Fibroblast of skin of abdomen (primary cell): Measurements from ENCODE around the gene RNF111.
"Not testable (repeated sequence)": the region's sequence is repeated elsewhere in the genome, so short reads cannot be mapped to it uniquely, and the experiment has no call there.

Experiments
- DNase-seq: peaks from one replicate; pipeline ENCODE4 v3.0.0-alpha.2; 2013

RNF111 gene

DNA sequence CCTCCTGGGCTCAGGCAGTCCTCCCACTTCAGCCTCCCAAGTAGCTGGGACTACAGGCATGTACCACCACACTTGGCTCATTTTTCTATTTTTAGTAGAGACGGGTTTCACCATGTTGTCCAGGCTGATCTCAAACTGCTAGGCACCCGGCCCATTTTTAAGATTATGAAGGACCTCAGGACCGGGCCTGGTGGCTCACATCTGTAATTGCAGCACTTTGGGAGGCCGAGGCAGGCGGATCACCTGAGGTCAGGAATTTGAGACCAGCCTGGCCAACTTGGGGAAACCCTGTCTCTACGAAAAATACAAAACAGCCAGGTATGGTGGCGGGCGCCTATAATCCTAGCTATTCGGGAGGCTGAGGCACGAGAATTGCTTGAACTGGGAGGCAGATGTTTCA is 12.8 kb downstream of the RNF111 start:
- not testable (repeated sequence) for DNase-seq

DNA sequence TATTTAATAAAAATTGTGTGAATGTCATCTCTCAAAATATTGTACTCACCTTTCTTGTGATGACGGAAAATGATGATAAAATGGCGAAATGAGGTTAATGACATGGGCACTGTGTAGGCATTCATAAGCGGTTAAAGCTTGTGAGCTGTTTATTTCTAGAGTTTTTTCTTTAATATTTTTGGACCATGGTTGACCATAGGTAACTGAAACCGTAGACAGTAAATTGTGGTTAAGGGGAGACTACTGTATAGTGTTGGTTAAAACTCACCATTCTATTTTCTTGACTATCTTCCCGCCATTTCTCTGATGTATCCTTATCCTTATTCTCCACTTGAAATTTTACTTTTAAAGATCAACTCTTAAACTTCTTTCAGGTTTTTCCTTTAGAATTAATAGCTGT is 14.5 kb downstream of the RNF111 start:
- no peak for DNase-seq

DNA sequence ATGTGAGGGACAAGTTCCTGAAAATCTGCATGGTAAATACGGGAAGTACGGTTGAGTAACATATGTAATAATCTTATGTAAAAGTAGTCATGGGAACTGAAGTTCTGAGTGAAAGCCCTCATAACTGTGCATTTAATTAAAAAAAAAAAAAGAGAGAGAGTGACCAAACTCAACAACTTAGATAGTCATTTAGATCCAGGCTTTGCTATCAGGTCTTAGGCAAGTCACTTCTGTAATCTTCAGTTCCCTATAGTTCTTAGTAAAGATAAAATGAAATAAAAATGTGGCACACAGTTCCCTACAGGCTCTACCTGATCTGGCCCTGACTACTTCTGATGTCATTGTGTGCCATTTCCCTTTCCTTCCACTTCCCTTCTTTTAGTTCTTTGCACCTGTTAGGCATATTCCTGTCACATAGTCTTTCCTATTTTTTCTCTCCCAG is 15.0 kb downstream of the RNF111 start:
- DNase-seq: no peak

DNA sequence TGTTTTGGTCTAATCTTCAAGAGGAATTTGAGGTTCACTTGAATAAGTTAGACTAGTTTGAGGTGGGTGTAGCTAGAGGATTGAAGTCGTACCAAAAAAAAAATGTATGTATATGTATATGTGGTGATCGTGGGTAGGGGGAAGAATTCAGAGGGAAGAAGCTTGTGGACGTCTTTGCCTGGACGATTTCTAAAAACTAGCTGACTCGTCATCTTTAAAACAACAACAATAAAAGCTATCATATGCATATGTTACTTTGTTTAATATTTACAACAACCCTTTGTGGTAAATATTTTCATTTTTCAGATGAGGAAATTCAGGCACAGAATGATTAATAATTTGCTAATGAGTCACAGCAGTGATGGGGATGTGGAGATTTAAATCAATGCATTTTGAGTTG is 18.1 kb downstream of the RNF111 start:
- peak; percentile 18 for DNase-seq

DNA sequence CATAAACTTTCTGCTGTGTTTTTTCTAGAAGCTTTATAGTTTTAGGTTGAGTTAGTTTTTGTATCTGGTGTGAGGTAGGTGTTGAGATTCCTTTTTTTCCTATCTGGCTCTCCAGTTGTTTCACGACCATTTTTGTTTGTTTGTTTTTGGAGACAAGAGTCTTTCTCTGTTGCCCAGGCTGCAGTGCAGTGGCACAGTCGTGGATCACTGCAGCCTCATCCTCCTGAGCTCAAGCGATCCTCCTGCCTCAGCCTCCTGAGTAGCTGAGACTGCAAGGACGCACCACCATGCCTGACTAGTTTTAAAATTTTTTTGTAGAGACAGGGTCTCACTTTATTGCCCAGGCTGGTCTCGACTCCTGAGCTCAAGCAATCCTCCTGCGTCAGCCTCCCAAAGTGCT is 20.6 kb downstream of the RNF111 start:
- DNase-seq: no peak

DNA sequence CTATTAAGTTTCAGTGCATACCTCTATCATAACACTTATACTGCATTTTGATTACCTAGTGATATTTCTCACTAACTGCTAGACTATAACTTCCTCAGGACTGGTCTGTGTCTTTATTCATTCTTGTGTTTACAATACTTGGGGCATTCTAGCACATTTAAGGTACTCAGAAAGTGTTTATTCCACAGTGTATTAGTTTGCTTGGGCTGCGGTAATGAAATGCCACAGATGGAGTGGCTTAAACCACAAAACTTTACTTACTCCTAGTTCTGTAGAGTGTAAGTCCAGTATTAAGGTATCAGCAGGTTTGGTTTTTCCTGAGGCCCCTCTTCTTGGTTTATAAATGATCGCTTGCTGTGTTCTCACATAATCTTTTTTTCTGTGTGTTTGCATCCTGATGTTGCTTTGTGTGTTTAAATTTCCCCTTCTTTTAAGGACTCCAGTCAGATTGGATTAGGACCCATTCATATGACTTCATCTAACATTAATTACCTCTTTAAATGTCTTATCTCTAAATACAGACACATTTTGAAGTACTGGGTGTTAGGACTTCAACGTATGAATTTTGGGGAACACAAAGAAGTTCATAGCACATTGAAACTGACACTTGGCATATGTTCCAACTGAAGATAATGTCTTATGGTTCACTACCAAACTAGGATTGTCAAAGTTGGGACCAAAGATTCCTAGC is 23.9 kb downstream of the RNF111 start:
- DNase-seq: no peak

DNA sequence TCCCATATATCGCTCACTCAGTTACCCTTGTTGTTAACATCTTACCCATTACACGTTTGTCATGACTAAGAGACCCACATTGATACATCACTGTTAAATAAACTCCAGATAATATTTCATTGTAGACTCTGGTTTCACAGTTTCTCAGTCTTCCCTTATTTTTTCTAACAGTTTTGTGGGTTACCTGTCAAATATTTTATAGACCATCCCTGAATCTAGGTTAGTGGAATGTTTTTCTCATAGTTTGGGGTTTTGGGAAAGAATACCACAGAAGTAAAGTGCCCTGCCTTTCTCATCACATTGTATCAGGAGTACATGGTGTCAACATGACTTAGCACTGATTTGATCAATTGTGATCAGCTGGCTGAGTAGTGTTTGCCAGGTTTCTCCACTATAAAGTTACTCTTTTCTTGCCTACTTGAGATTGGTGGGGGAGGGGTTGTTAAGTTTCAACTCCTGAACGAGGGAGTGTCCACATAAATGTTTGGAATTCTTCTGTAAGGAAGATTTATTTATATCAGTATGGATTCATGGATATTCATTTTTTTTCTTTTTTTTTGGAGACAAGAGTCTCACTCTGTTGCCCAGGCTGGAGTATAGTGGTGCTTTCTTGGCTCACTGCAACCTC is 25.9 kb downstream of the RNF111 start:
- DNase-seq: peak; percentile 41

DNA sequence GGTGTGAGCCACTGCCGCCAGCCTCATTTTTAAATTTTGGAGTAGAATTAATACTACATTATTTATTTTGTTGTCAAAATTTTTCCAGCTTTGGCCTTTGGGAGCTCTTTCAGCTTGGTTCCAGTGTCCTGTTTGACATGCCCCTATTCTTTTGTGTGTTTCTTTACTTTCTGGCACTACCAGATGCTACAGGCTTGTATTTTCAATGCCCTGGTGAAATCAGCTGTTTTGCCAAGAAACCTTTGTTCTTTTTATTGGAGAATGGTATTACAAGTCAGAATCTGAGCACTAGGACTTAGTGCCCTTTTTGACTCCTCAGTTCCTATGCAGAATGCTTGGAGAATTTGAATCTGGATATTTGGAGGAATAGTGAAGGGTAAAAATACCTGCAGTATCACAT is 26.6 kb downstream of the RNF111 start:
- no peak for DNase-seq

DNA sequence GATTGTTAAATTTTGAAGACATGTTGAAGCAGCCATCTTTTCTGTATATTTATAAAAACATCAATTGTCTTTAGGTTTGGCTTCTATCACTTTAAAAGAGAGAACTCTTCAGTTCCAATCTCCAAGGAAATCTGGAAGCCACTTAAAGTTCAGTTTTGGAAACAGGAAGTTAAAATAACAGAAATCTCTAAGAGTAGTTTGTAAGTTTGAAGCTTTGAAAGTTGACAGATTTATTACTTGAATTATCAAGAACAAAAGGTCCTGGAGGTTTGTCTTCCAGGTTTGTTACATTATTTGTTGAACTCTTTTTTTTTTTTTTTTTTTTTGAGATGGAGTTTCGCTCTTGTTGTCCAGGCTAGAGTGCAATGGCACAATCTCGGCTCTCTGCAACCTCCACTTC is 30.0 kb downstream of the RNF111 start:
- DNase-seq: no peak

DNA sequence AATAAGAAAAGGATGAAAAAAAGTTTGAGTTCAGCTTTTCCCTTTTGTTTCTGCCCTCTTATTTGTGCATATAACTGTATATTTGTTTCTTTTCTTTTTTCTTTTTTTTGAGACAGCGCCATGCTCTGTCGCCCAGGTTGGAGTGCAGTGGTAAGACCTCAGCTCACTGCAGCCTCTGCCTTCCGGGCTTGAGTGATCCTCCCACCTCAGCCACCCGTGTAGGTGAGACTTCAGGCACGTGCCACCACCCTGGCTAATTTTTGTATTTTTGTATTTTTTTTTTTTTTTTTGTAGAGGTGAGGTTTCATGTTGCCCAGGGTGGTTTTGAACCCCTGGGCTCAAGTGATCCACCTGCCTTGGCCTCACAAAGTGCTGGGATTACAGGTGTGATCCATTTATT is 31.4 kb downstream of the RNF111 start:
- no peak for DNase-seq

DNA sequence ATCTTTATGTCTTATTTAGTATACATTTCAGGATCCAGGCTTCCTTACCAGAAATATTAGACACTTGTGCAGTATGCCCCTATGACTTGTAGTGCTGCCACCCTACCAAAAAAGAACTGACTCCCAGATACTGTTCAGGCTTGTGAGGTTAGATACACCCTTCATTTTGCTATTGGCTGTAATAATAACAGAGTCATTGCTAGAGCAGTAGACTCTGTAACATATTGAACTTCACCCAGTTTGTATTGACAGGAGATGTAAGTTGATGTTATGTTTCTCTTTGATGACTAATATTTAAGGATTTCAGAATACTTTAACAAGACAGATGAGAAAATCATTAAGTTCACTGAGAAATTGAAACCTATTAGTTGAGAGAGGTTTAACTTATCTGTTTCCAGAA is 32.9 kb downstream of the RNF111 start:
- DNase-seq: peak; percentile 6

DNA sequence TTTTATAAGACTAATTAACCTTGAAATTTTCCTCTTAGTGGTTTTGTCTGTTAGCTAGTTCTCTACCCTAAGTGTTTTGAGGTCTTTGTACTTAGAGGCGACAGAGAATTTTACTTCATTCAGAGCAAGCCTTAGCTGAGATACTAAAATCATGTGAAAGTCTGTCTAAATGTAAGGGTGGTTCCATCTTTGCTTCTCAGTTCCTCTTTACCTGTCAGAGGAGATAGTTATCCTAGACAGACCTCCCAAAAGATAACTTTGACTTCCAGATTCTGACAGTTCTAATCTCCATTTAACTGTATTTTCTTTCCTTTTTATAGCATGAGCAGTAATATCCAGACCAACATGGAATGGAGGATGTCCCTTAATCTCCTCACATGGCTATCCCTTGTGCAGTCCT is 34.7 kb downstream of the RNF111 start:
- no peak for DNase-seq

DNA sequence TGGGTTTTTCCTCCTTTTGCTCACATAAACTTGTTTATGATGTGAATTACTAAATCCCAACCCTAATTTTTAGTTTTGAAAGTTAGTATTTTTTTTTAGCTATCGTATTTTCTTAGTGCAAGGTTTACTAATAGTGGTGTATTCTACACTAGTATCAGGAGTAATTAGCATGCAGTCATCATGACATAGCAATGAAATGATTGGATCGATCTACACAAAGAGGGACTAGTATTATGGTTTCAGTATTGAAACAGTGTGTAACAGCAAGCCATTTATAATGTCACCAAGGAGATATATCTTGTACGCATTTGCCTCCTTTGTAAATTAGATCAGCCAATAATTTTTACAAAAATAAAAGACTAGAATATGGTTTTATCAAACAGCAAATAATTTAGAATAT is 38.7 kb downstream of the RNF111 start:
- no peak for DNase-seq

DNA sequence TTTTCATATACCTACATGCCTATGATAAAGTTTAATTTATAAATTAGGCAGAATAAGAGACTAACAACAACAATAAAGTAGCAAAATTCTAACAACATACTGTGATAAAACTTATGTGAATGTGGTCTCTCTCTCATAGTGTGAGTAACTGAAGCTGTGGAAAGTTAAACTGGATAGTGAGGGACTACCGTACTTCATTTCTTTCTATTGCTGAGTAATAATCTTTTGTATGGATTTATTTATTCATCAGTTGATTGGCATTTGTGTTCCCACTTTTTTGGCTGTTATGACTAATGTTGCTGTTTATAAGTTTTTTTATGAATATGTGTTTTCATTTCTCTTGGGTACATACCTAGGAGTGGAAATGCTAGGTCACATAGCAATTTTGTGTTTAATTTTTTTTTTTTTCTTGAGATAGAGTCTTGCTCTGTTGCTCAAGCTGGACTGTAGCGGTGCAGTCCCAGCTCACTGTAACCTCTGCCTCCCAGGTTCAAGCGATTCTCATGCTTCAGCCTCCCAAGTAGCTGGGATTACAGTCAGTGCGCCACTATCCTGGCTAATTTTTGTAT is 41.0 kb downstream of the RNF111 start:
- DNase-seq: no peak

DNA sequence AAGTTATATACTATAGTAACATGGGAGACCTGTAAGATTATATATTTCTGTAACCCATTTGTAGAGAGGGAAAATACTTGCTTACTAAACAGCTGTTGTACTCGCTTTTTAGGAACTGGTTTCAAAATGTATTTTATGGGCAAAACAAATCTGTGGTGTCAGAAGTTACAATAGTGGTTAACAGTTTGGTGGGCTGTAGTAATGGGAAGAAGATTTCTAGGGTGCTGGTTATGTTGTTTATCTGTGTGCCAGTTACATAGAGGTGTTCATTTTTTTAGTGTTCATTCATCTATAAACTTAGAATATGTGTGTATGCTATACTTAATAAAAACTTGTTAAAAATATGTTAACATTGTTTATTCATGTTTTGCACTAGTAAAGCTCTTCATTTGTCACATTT is 42.1 kb downstream of the RNF111 start:
- DNase-seq: no peak

DNA sequence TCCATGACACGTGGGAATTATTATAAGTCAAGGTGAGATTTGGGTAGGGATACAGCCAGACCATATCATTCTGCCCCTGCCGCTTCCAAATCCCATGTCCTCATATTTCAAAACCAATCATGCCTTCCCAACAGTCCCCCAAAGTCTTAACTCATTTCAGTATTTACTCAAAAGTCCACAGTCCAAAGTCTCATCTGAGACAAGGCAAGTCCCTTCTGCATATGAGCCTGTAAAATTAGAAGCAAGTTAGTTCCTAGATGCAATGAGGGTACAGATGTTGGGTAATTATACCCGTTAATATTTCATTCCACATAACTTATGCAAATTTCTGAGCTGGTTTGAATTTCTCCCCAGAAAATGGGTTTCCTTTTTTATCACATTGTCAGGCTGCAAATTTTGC is 47.7 kb downstream of the RNF111 start:
- DNase-seq: no peak

DNA sequence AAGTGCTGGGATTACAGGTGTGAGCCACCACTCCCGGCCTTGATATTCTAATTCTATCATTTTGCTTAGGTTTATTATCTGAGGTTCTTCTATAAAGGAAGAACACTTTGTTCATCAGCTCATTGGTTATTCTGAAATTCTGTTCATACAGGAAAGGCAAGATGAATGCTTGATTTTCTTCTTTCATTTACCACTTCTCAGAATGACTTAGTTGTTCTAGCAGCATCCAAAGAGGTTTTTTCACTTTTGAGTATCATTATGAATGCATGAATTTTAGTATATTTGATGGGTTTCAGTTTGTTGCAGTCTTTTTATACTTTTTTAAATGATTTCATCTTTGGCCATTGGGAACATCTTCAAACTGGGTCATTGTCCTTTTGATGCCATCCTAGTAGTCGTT is 51.8 kb downstream of the RNF111 start:
- DNase-seq: no peak

DNA sequence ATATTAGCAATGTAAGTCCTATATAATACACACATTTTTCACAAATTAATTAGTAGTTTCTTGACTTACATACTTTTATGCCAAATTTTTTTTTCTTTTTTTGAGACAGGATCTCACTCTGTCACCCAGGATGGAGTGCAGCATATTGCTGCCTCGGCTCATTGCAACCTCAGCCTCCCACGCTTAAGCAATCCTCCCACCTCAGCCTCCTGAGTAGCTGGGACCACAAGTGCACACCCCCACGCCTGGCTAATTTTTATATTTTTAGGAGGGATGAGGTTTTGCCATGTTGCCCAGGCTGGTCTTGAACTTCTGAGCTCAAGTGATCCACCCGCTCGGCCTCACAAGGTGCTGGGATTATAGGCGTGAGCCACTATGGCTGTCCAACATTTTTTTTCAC is 54.6 kb downstream of the RNF111 start:
- DNase-seq: no peak

DNA sequence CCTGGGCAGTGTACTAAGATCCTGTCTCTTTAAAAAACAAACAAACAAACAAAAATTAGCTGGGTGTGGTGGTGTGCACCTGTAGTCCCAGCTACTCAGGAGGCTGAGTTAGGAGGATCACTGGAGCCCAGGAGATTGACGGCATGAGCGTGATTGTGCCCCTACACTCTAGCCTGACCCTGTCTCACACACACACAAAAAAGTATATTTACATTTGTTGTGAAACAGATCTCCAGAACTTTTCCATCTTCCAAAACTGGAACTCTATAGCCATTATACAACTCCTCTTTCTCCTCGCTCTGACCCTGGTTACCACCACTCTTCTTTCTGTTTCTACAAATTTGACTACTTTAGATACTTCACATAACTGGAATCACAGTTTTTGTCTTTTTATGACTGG is 61.4 kb downstream of the RNF111 start:
- DNase-seq: no peak

DNA sequence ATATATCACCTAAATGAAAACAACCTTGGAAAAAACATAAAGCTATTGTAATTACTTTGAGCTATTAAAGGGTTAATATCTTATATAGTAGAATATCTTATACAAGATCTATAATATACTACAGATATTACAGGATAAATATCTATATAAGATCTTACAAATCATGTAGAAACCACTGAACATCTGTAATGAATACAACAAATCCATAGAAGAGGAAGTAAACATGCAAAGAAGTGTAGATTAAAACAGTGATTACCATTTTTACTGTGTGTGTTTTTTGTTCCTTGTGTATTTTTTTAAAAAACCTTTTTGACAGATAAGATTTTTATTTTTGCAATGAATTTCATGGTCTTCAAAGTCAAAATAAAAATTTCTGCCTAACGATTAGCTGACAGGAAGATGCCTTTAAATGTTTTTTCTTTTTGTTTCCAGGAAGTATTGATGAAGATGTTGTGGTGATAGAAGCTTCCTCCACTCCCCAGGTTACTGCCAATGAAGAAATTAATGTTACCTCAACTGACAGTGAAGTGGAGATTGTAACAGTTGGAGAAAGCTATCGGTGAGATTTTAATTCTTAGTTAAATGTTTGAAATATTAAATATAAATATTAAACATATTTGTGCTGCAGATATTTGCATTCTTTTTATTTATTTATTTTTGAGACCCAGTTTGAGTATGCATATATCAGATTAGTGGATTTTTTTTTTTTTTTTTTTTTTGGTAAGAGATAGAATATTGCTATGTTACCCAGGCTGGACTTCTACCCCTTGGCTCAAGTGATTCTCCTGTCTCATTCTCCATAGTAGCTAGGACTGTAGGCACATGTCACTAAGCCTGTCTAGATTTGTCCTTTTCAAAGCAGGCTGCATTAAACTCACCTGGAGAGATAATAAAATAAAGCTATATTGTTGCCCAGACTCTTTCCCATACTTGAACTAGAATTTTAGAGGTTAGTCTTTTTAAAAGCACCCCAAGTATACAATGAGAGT is 64.7 kb downstream of the RNF111 start:
- DNase-seq: no peak

DNA sequence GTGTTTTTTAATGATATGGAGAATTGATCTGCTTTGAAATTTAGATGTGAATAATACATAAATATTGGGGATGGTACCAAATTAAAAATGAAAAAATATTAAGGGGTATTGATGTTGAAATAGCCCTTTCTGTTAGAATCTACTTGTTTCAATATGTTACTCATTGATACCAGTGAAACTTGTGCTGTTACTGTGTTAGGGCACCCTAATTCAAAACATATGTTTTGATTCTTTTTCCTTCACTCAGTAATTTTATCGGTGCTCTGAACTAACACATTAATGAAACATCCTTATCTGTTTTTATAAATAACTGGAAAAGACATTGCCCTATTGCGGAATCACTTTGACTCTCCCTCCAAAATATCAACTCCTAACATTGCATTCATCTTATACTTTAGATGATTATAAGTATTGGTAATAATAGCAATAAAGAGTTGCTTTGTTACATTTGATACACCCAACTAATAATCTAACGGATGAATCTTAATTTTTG is 65.5 kb downstream of the RNF111 start:
- peak; percentile 12 for DNase-seq

DNA sequence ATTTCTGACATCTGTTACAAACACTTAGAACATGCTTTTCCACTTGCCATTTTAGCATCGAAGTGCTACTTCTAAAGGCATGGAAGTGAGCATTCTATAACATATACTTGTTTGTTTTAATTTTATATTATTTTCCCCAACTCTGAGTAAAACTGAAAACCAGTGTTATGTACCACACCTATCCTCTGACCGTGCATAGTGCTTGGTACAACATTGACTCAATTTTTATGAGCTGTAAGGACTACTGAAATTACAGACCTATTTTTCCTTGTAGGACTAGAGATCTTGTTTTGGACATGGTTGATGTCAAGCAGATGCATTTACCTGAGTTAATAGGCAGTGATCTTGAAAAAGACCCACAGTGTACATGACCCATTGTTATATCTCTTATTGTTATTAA is 66.0 kb downstream of the RNF111 start:
- DNase-seq: no peak

DNA sequence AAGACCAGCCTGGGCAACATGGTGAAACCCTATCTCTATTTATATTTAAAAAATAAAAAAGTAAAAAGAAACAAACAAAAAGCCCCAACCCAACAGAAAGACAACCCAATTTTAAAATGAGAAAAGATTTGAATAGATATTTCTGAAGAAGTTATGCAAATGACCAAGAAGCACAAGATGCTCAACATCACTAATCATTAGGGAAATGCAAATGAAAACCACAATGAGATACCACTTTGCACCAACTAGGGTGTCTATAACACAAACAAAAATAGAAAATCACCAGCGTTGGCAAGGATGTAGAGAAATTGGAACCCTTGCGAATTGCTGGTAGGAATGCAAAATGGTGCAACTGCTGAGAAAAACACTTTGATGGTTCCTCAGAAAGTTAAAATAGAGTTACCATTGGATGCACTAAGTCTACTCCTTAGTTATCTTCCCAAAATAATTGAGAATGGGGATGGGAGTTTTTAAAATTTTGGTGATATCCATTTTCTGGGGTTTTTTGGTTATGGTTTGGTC is 71.7 kb downstream of the RNF111 start:
- no peak for DNase-seq
